NCI-H748 (cell line): ENCODE results near the gene PDZK1.
"Not testable (repeated sequence)": the region's sequence is repeated elsewhere in the genome, so short reads cannot be mapped to it uniquely, and the experiment has no call there.

Experiments
- DNase-seq: peaks from one replicate; lab custom pipeline; 2025; ENCODE audit not compliant: unreplicated experiment; lab: John Stamatoyannopoulos, UW

PDZK1 gene

GRCh38 chr1:145710291-145711027, 3.3 kb upstream of the PDZK1 start:
- DNase-seq: no peak

- DNase-seq: no peak
Observed at GRCh38 chr1:145708063-145708462, 895 bp upstream of the PDZK1 start.

- no peak for DNase-seq
Observed at GRCh38 chr1:145706086-145706664, 993 bp downstream of the PDZK1 start.

GRCh38 chr1:145705622-145706021, 1.5 kb downstream of the PDZK1 start:
- no peak for DNase-seq

GRCh38 chr1:145702826-145703225, 4.3 kb downstream of the PDZK1 start:
- DNase-seq: no peak

GRCh38 chr1:145702052-145702451, 5.1 kb downstream of the PDZK1 start:
- no peak for DNase-seq

- no peak for DNase-seq
Observed at GRCh38 chr1:145701306-145701862, 5.8 kb downstream of the PDZK1 start.

- no peak for DNase-seq
Observed at GRCh38 chr1:145696630-145696960, 10.6 kb downstream of the PDZK1 start.

- DNase-seq: no peak
Observed at GRCh38 chr1:145695821-145696629, 11.1 kb downstream of the PDZK1 start.

GRCh38 chr1:145692785-145693443, 14.3 kb downstream of the PDZK1 start:
- DNase-seq: no peak

GRCh38 chr1:145690587-145691558, 16.3 kb downstream of the PDZK1 start:
- DNase-seq: no peak

- no peak for DNase-seq
Observed at GRCh38 chr1:145689922-145690321, 17.2 kb downstream of the PDZK1 start.

GRCh38 chr1:145688924-145689323, 18.2 kb downstream of the PDZK1 start:
- no peak for DNase-seq

- no peak for DNase-seq
Observed at GRCh38 chr1:145688328-145688727, 18.8 kb downstream of the PDZK1 start.

- DNase-seq: not testable (repeated sequence)
Observed at GRCh38 chr1:145686078-145686477, 21.1 kb downstream of the PDZK1 start.

GRCh38 chr1:145684858-145685257, 22.3 kb downstream of the PDZK1 start:
- not testable (repeated sequence) for DNase-seq

GRCh38 chr1:145673217-145673616, 34.0 kb downstream of the PDZK1 start:
- DNase-seq: not testable (repeated sequence)

- not testable (repeated sequence) for DNase-seq
Observed at GRCh38 chr1:145670995-145671745, 36.0 kb downstream of the PDZK1 start.

GRCh38 chr1:145665015-145665414, 42.2 kb downstream of the PDZK1 start:
- DNase-seq: not testable (repeated sequence)
